ENCODE results near the gene PKD1. TPM values are rescaled to one million over a fixed set of nuclear protein-coding genes. Genes with fewer than 3 reads are reported as not detected.
"Not testable (repeated sequence)": the region's sequence is repeated elsewhere in the genome, so short reads cannot be mapped to it uniquely, and the experiment has no call there.

The PKD1 gene
- total RNA-seq, 1 donor from 2014 or later = 97.8 TPM

DNA sequence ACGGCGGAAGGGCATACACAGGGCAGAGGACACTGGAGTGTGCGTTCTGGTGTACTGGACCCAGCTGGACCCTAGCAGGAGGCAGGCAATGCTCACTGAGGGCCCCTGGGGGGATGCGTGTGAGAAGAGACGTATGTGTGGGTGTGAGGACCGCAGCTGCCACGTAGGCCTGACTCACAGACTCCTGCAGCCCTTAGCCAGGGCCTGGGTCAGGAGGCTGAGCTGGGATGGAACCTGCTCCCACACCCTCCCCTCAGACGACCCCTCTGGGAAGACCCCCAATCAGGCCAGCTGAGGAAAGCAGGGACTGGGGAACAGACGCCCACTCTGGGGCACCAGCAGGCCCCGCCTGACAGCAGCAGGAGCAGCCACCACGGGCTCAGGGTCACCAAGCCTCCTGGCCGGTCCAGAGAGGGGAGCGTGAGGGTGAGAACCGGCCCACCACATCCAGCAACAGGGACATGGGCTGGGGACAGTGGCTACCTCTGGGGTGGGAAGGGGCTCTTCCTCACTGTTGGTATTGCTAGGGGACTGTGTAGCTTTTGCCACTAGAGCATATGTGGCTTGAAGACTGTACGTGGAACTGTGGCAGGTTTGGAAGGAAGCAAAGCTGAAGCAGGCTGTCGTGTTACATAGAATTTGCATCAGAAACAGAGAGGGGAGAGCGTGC lies 28.4 kb downstream of the PKD1 start:
- not testable (repeated sequence) for H3K9me3 Mint-ChIP-seq (ENCODE audit: low read depth); H3K27ac Mint-ChIP-seq; DNase-seq (ENCODE audit: low spot score, unreplicated experiment); H3K27me3 Mint-ChIP-seq; H3K4me1 Mint-ChIP-seq (ENCODE audit: low read depth); H3K4me3 Mint-ChIP-seq (ENCODE audit: low read depth); H3K36me3 Mint-ChIP-seq (ENCODE audit: insufficient read depth)

DNA sequence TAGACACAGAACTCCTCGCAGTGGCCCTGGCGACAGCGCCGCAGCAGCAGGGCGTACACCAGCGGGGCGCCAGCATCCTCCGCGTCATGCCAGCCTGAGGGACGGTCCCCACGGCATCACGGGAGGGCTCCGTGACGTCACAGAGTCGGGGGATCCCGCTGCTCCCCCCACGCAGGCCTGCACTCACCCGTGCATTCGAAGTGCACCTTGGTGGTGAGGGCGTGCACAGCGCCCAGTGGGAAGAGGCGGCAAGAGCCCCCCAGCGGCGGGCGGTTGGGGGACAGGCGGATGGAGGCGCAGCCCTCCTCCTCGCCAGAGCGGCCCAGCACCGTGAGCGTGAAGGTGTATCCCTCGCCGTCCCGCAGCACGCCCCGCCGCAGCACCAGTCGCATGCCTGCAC lies 29.5 kb downstream of the PKD1 start:
- H3K4me1 Mint-ChIP-seq (ENCODE audit: low read depth); H3K9me3 Mint-ChIP-seq (ENCODE audit: low read depth); H3K27ac Mint-ChIP-seq; H3K4me3 Mint-ChIP-seq (ENCODE audit: low read depth); H3K27me3 Mint-ChIP-seq; H3K36me3 Mint-ChIP-seq (ENCODE audit: insufficient read depth); DNase-seq (ENCODE audit: low spot score, unreplicated experiment): not testable (repeated sequence)

DNA sequence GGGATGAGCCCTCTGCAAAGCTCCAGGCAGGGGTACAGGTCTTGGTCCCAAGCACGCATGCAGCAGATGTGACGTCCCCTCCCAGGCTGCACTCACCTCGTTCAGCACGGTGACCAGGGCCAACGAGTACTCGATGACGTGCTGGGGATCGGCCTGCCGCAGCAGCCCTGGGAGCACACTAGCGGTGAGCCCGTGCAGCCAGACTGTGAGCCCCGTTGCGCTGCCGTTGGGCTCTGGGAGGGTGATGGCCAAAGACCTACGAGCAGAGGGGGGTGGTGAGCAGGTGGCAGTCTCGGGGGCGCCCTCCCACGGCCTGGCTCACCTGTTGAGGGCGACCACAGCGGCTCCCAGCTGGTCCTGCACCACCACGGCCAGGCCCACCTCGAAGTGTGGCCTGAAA lies 29.9 kb downstream of the PKD1 start:
- H3K27me3 Mint-ChIP-seq; H3K27ac Mint-ChIP-seq; H3K4me1 Mint-ChIP-seq (ENCODE audit: low read depth); DNase-seq (ENCODE audit: low spot score, unreplicated experiment); H3K4me3 Mint-ChIP-seq (ENCODE audit: low read depth); H3K9me3 Mint-ChIP-seq (ENCODE audit: low read depth); H3K36me3 Mint-ChIP-seq (ENCODE audit: insufficient read depth): not testable (repeated sequence)

DNA sequence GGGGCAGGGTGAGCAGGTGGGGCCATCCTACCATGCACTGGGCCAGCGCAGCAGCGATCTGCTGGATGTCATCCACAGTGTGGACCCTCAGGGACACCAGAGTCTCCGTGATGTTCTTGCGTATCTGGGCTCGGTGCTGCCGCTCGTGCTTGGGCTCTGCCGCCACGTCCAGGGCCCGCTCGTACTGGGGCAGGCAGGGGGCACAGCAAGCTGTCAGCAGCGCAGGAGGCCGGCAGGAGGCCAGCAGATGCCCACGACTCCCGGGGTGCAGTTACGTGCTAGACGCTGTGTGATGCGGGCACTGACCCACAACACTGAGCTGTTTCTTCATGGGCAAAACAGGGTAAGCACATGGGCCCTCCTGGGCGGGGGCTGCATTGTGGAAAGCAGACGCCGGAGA lies 30.4 kb downstream of the PKD1 start:
- not testable (repeated sequence) for H3K9me3 Mint-ChIP-seq (ENCODE audit: low read depth); H3K27ac Mint-ChIP-seq; H3K4me3 Mint-ChIP-seq (ENCODE audit: low read depth); H3K4me1 Mint-ChIP-seq (ENCODE audit: low read depth); DNase-seq (ENCODE audit: low spot score, unreplicated experiment); H3K36me3 Mint-ChIP-seq (ENCODE audit: insufficient read depth); H3K27me3 Mint-ChIP-seq

DNA sequence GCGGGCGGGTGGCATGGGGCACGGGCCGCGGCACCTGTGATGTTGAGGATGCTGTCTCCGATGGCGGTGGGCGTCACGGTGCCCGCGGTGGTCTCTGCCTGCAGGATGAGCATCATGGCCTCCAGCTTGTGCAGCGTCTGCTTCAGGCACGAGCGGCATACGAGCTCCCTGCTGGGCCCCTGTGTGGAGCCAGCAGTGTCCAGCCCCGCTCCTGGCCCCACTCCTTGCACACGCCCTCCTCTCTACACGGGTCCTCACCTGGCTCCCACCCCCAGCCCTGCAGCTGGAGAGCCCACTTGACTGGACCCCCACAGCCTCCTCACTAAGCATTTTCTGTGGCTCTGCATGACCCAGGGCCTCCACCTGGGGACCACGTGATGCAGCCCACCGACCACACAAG lies 31.2 kb downstream of the PKD1 start:
- not testable (repeated sequence) for DNase-seq (ENCODE audit: low spot score, unreplicated experiment); H3K27me3 Mint-ChIP-seq; H3K9me3 Mint-ChIP-seq (ENCODE audit: low read depth); H3K36me3 Mint-ChIP-seq (ENCODE audit: insufficient read depth); H3K27ac Mint-ChIP-seq; H3K4me3 Mint-ChIP-seq (ENCODE audit: low read depth); H3K4me1 Mint-ChIP-seq (ENCODE audit: low read depth)

DNA sequence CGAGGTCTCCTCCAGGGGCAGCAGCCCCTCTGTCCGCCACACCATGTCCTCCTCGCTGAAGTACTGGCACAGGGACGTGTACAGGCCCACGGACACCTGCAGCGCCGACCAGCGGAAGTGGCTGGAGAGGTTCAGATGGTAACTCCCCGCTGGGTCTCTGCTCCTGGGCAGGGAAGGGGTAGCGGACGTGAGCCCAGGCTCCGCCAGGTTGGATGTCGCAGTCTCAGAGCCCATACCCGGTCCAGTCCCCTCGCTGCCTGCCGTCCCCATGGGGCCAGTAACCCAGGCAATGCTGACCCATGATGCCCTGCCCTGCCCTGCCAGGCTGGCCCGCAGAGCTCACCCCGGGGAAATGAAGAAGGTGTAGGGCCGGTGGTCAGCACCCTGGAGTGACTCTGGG lies 33.2 kb downstream of the PKD1 start:
- no peak for DNase-seq (ENCODE audit: low spot score, unreplicated experiment)
- no peak overlapping the region for H3K4me3 Mint-ChIP-seq (ENCODE audit: low read depth)
- no peaks in the 10 kb centered on the region for H3K9me3 Mint-ChIP-seq (ENCODE audit: low read depth)
- peaks cover 2% of the 10 kb centered on the region for H3K4me1 Mint-ChIP-seq (ENCODE audit: low read depth)
- TF ChIP-seq, protein P1, sequence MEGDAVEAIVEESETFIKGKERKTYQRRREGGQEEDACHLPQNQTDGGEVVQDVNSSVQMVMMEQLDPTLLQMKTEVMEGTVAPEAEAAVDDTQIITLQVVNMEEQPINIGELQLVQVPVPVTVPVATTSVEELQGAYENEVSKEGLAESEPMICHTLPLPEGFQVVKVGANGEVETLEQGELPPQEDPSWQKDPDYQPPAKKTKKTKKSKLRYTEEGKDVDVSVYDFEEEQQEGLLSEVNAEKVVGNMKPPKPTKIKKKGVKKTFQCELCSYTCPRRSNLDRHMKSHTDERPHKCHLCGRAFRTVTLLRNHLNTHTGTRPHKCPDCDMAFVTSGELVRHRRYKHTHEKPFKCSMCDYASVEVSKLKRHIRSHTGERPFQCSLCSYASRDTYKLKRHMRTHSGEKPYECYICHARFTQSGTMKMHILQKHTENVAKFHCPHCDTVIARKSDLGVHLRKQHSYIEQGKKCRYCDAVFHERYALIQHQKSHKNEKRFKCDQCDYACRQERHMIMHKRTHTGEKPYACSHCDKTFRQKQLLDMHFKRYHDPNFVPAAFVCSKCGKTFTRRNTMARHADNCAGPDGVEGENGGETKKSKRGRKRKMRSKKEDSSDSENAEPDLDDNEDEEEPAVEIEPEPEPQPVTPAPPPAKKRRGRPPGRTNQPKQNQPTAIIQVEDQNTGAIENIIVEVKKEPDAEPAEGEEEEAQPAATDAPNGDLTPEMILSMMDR (IDR thresholded peaks at IDR 0.05; ENCODE audit: unreplicated experiment) = no peak
- H3K27ac Mint-ChIP-seq = no peak overlapping the region
- H3K36me3 Mint-ChIP-seq (ENCODE audit: insufficient read depth) = peaks cover 5% of the 10 kb centered on the region
- H3K27me3 Mint-ChIP-seq = no peaks in the 10 kb centered on the region

DNA sequence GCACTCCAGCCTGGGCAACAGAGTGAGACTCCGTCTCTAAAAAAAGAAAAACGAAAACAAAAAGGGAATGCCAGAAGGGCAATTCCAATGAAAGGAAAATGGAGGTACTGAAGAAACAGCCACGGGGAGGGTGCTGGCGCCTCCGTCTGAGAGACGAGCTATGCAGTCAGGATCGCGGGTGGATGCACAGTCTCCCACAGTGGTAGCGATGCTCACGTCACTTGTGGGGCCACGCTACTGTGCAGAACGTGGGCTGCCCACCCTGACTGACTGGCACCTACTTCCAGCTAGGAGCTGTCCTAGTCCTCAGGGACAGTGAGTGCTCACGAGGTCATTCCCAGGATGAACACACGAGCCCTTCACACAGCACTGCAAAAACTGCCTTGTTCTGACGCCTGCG lies 34.1 kb downstream of the PKD1 start:
- not testable (repeated sequence) for H3K27ac Mint-ChIP-seq; H3K36me3 Mint-ChIP-seq (ENCODE audit: insufficient read depth); DNase-seq (ENCODE audit: low spot score, unreplicated experiment); H3K27me3 Mint-ChIP-seq; H3K4me1 Mint-ChIP-seq (ENCODE audit: low read depth); H3K9me3 Mint-ChIP-seq (ENCODE audit: low read depth); H3K4me3 Mint-ChIP-seq (ENCODE audit: low read depth)

DNA sequence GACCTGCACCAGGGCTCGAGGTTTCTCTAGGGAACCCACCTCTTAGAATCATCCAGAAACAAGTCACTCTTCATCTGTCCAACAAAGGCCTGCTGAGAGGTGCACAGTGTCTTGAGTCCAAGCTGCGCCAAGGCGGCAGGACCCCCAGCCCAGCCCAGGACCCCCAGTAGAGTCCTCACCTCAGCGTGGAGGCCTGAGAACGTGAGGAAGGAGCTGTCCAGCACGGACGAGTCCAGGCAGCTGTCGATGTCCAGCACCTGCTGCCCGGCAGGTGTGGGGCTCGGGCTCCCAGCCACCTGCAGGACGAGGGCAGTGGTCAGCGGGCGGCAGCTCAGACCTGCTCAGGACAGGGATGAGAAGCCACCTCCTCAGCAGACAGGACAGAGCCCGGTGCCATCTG lies 38.0 kb downstream of the PKD1 start:
- H3K4me3 Mint-ChIP-seq (ENCODE audit: low read depth); H3K27me3 Mint-ChIP-seq; DNase-seq (ENCODE audit: low spot score, unreplicated experiment); H3K27ac Mint-ChIP-seq; H3K4me1 Mint-ChIP-seq (ENCODE audit: low read depth); H3K9me3 Mint-ChIP-seq (ENCODE audit: low read depth); H3K36me3 Mint-ChIP-seq (ENCODE audit: insufficient read depth): not testable (repeated sequence)

DNA sequence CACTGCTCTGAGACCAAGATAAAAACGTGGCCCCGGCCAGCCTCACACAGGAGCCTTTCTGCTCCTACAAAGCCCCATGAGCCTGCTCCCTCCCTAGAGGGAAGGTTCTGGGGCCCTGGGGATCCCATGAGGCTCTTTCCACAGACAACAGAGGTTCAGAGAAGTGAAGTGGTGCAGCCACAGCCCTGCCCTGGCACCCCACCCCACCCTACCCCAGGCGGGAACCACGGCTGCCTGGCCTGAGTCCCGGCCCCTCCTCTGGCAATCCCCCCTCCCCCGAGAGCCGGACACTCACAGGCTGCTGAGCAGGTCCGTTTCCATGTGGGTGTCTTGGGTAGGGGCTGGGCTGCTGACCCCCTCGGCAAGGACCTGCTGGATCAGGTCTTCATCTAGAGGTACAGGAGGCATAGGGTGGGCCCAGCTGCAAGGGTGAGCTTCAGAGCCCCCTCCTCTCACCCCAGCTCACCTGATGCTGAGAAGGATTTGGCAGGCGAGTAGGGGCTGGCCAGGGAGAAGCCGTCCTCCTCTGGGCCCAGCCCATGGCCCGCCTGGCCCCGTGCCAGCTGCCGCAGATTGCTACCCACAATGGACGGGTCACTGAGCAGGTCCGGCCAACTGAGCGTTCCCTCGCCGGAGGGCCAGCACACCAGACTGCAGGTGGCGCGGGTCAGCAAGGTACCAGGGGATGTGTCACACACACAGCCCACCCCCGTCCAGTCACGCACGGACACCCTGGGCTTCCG lies 38.7 kb downstream of the PKD1 start:
- H3K4me1 Mint-ChIP-seq (ENCODE audit: low read depth) = peaks cover 2% of the 10 kb centered on the region
- TF ChIP-seq, protein P1 (IDR thresholded peaks at IDR 0.05; ENCODE audit: unreplicated experiment) = no peak
- no peak overlapping the region for H3K27ac Mint-ChIP-seq
- H3K9me3 Mint-ChIP-seq (ENCODE audit: low read depth) = no peaks in the 10 kb centered on the region
- no peak overlapping the region for H3K4me3 Mint-ChIP-seq (ENCODE audit: low read depth)
- no peaks in the 10 kb centered on the region for H3K27me3 Mint-ChIP-seq
- no peak for DNase-seq (ENCODE audit: low spot score, unreplicated experiment)
- H3K36me3 Mint-ChIP-seq (ENCODE audit: insufficient read depth) = peaks cover 8% of the 10 kb centered on the region
